ENCODE results near the gene FNIP2.
A peak's percentile ranks its signal among the peaks of the same experiment; 100 is the strongest.

The FNIP2 gene

DNA sequence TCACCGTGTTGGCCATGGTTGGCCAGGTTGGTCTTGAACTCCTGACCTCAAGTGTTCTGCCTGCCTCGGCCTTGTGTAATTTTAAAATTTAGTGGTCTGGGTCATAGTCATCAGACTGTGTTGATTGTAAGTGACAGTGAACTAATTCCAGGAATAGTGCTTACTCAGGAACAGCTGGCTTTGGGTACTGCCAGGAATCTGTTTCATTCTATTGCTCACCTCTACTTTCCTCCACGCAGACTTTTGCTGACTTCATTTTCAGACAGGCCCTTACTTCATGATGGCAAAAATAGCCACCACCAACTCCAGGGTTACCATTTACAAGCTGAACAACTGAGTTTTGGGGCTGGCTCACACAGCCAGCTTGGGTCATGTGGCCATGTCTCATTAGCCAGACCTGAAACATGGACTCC, 54.6 kb downstream of the FNIP2 start:
- no peak overlapping the region for H3K4me2 ChIP-seq (ENCODE audit: low read length)
- no peak overlapping the region for H2AK5ac ChIP-seq (ENCODE audit: low read length)
- H2BK120ac ChIP-seq (ENCODE audit: low read depth, low read length) = no peak overlapping the region
- H4K8ac ChIP-seq (ENCODE audit: low read depth, low read length) = no peak overlapping the region
- no peaks in the 10 kb centered on the region for H3K36me3 ChIP-seq (ENCODE audit: control insufficient read depth, insufficient read depth, low read length)
- H3K79me2 ChIP-seq (ENCODE audit: control insufficient read depth, insufficient read depth, low read length) = no peaks in the 10 kb centered on the region
- H3K56ac ChIP-seq (ENCODE audit: low read length) = no peak overlapping the region
- H3K27me3 ChIP-seq (ENCODE audit: insufficient read depth, low read length, poor library complexity) = no peaks in the 10 kb centered on the region
- H3K27ac ChIP-seq (ENCODE audit: low read depth, low read length) = no peak overlapping the region
- WGBS (ENCODE audit: extremely low coverage, insufficient coverage, low lambda C conversion rate) = no CpG with 5 or more reads among the region's 3 CpGs
- no peak overlapping the region for H2BK15ac ChIP-seq (replicated peaks; ENCODE audit: low read depth)
- H3K4ac ChIP-seq (ENCODE audit: low read depth, low read length) = no peak overlapping the region
- H4K5ac ChIP-seq (ENCODE audit: low read length) = no peak overlapping the region
- H2BK5ac ChIP-seq (ENCODE audit: low read length) = no peak overlapping the region
- H3K4me3 ChIP-seq (ENCODE audit: low read length) = no peak overlapping the region
- H3K9ac ChIP-seq (ENCODE audit: low read length) = no peak overlapping the region
- no peak overlapping the region for H3K18ac ChIP-seq (ENCODE audit: low read length)
- H3K79me1 ChIP-seq (ENCODE audit: low read length) = no peaks in the 10 kb centered on the region
- DNase-seq = no peak
- H3K4me1 ChIP-seq (ENCODE audit: control insufficient read depth, low read depth, low read length) = peaks cover 23% of the 10 kb centered on the region
- no peak overlapping the region for H3K23ac ChIP-seq (ENCODE audit: low read length)

DNA sequence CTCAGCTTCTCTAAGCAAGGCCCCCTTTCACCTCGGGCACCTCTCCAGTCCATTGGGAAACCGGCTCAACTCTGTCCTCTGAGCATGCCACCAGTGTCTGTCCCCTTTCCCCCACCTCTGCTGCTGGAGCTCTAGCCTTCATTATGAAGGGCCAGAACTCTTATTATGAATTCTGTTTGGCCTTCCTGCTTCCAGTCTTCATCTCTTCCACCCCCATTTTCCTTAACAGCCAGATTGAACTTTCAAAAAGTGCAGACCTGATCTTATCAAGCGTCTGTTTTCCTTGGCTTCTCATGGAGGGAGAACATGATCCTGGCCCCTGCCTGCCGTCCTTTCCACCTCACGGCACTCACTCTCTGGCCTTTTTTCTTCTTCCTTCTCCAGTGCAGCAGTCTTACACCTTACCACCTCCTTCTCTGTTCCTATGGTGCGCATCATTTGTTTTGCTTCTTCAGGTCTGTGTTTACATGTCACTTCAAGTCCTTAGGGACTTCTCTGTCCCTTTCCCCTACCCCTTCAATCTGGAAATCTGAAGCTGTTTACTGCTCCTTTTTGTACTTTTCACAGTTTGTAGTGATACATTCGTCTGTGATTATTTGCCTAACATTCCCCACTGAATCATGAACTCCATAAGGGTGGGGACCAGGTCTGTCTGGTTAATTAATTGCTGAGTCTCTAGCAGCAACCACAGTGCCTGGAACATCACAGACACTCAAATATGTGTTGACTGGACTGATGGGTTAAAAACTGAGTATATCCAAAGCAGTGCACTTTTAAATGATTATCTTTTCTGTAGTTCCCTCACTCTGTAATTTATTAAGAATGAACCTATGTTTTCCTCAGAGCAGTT, 55.8 kb downstream of the FNIP2 start:
- H2BK15ac ChIP-seq (replicated peaks; ENCODE audit: low read depth) = no peak overlapping the region
- no peak overlapping the region for H3K4me3 ChIP-seq (ENCODE audit: low read length)
- H3K4ac ChIP-seq (ENCODE audit: low read depth, low read length) = no peak overlapping the region
- H3K4me1 ChIP-seq (ENCODE audit: control insufficient read depth, low read depth, low read length) = peaks cover 23% of the 10 kb centered on the region
- H4K8ac ChIP-seq (ENCODE audit: low read depth, low read length) = no peak overlapping the region
- no peak overlapping the region for H3K4me2 ChIP-seq (ENCODE audit: low read length)
- no peak overlapping the region for H2AK5ac ChIP-seq (ENCODE audit: low read length)
- H3K27me3 ChIP-seq (ENCODE audit: insufficient read depth, low read length, poor library complexity) = no peaks in the 10 kb centered on the region
- no peak overlapping the region for H3K23ac ChIP-seq (ENCODE audit: low read length)
- H3K79me2 ChIP-seq (ENCODE audit: control insufficient read depth, insufficient read depth, low read length) = no peaks in the 10 kb centered on the region
- no peak overlapping the region for H4K5ac ChIP-seq (ENCODE audit: low read length)
- H3K9ac ChIP-seq (ENCODE audit: low read length) = no peak overlapping the region
- no CpG with 5 or more reads among the region's 7 CpGs for whole genome bisulfite sequencing (ENCODE audit: extremely low coverage, insufficient coverage, low lambda C conversion rate)
- H2BK5ac ChIP-seq (ENCODE audit: low read length) = no peak overlapping the region
- no peaks in the 10 kb centered on the region for H3K36me3 ChIP-seq (ENCODE audit: control insufficient read depth, insufficient read depth, low read length)
- peak; percentile 60 for DNase-seq
- no peaks in the 10 kb centered on the region for H3K79me1 ChIP-seq (ENCODE audit: low read length)
- H3K18ac ChIP-seq (ENCODE audit: low read length) = no peak overlapping the region
- H3K56ac ChIP-seq (ENCODE audit: low read length) = peak overlapping the region; percentile 43
- no peak overlapping the region for H2BK120ac ChIP-seq (ENCODE audit: low read depth, low read length)
- no peak overlapping the region for H3K27ac ChIP-seq (ENCODE audit: low read depth, low read length)

DNA sequence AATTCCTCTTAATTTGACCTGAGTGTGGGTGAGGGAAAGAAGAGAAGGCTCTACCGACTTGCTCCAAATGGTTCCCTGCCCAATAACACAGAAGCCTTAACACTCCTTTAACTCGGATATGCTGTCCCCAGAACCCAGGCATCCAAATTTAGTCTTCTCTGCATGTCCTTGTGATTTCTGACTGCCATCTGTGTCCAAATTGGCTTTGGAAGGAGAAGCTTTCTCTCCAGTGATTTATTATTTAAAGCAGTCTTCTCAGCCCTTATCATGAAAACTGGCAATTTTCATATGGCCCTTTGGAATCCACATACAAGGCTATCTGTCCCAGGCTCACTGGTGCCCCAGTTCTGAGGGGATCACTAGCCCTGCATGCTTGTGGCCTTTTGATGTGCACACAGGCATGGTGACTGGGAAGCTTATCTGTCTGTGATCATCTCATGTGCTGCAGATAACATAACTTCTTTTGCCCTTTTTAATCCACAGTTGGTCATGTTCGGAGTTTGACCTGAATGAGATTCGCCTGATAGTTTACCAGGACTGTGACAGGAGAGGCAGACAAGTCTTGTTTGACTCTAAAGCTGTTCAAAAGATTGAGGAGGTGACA, 56.7 kb downstream of the FNIP2 start:
- Histone ChIP-seq H3K56ac (ENCODE audit: low read length) (peak overlapping the region; percentile 35), H4K5ac (ENCODE audit: low read length) (no peak overlapping the region), H3K18ac (ENCODE audit: low read length) (no peak overlapping the region), H2BK120ac (ENCODE audit: low read depth, low read length) (no peak overlapping the region), H3K27ac (ENCODE audit: low read depth, low read length) (no peak overlapping the region), H2AK5ac (ENCODE audit: low read length) (peak overlapping the region; percentile 16), H3K23ac (ENCODE audit: low read length) (no peak overlapping the region), H3K27me3 (ENCODE audit: insufficient read depth, low read length, poor library complexity) (no peaks in the 10 kb centered on the region), H3K36me3 (ENCODE audit: control insufficient read depth, insufficient read depth, low read length) (no peaks in the 10 kb centered on the region), H3K4me2 (ENCODE audit: low read length) (no peak overlapping the region), H3K79me1 (ENCODE audit: low read length) (no peaks in the 10 kb centered on the region), H3K4ac (ENCODE audit: low read depth, low read length) (no peak overlapping the region), H4K8ac (ENCODE audit: low read depth, low read length) (no peak overlapping the region), H3K9ac (ENCODE audit: low read length) (no peak overlapping the region), H3K4me1 (ENCODE audit: control insufficient read depth, low read depth, low read length) (peaks cover 23% of the 10 kb centered on the region), H3K4me3 (ENCODE audit: low read length) (no peak overlapping the region), H2BK15ac (replicated peaks; ENCODE audit: low read depth) (no peak overlapping the region), H3K79me2 (ENCODE audit: control insufficient read depth, insufficient read depth, low read length) (no peaks in the 10 kb centered on the region), H2BK5ac (ENCODE audit: low read length) (peak overlapping the region; percentile 15)
- no CpG with 5 or more reads among the region's 4 CpGs for WGBS (ENCODE audit: extremely low coverage, insufficient coverage, low lambda C conversion rate)
- peak; percentile 71 for DNase-seq

DNA sequence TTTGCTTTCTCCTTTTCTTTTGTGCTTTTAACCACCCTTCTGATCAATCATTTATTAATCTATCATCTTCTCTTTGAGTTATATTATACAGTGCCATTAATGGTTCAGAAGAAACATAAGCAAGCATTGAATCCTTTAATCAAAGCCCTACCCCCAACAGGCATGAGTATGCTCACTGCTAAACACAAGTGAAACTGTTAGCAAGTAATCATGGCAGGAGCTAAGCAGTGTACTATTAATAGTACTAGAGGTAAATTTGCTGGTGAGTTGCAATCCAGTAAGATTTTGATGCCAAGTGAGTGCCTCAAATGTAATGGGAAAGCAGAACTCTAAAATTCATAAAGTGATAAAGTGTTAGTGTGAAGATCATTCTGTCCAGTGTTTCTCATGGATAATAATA, 57.2 kb downstream of the FNIP2 start:
- Histone ChIP-seq H3K4me1 (ENCODE audit: control insufficient read depth, low read depth, low read length) (peaks cover 23% of the 10 kb centered on the region), H3K56ac (ENCODE audit: low read length) (no peak overlapping the region), H4K8ac (ENCODE audit: low read depth, low read length) (no peak overlapping the region), H2BK120ac (ENCODE audit: low read depth, low read length) (no peak overlapping the region), H3K4ac (ENCODE audit: low read depth, low read length) (no peak overlapping the region), H4K5ac (ENCODE audit: low read length) (no peak overlapping the region), H2BK5ac (ENCODE audit: low read length) (no peak overlapping the region), H2BK15ac (replicated peaks; ENCODE audit: low read depth) (no peak overlapping the region), H3K27ac (ENCODE audit: low read depth, low read length) (no peak overlapping the region), H3K27me3 (ENCODE audit: insufficient read depth, low read length, poor library complexity) (no peaks in the 10 kb centered on the region), H3K9ac (ENCODE audit: low read length) (no peak overlapping the region), H3K4me2 (ENCODE audit: low read length) (no peak overlapping the region), H3K79me2 (ENCODE audit: control insufficient read depth, insufficient read depth, low read length) (no peaks in the 10 kb centered on the region), H2AK5ac (ENCODE audit: low read length) (no peak overlapping the region), H3K4me3 (ENCODE audit: low read length) (no peak overlapping the region), H3K18ac (ENCODE audit: low read length) (no peak overlapping the region), H3K79me1 (ENCODE audit: low read length) (no peaks in the 10 kb centered on the region), H3K23ac (ENCODE audit: low read length) (no peak overlapping the region), H3K36me3 (ENCODE audit: control insufficient read depth, insufficient read depth, low read length) (no peaks in the 10 kb centered on the region)
- DNase-seq = no peak

DNA sequence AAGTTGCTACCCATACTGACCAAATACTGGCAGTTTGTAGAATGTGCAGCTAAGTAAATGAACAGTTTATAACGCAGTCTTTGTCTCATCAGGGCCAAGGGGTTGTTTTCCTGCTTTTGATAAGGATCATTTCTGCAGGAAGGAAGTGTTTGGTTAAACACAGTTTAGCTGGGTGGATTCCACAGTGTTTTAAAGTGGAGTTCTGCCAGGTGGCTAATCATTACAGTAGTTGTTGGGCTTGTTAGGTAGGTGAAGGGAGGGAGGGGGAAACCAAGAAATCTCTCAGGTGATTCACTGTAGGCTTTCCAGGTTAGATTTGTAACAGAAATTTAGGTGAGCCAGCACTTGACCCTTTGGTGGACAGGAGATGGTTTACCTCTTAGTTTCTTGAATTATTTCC, 58.1 kb downstream of the FNIP2 start:
- H3K79me1 ChIP-seq (ENCODE audit: low read length) = no peaks in the 10 kb centered on the region
- peaks cover 23% of the 10 kb centered on the region for H3K4me1 ChIP-seq (ENCODE audit: control insufficient read depth, low read depth, low read length)
- no peak overlapping the region for H3K56ac ChIP-seq (ENCODE audit: low read length)
- H3K9ac ChIP-seq (ENCODE audit: low read length) = no peak overlapping the region
- WGBS (ENCODE audit: extremely low coverage, insufficient coverage, low lambda C conversion rate) = no CpG with 5 or more reads among the region's 1 CpG
- H3K36me3 ChIP-seq (ENCODE audit: control insufficient read depth, insufficient read depth, low read length) = no peaks in the 10 kb centered on the region
- H2AK5ac ChIP-seq (ENCODE audit: low read length) = no peak overlapping the region
- no peak overlapping the region for H3K27ac ChIP-seq (ENCODE audit: low read depth, low read length)
- H3K79me2 ChIP-seq (ENCODE audit: control insufficient read depth, insufficient read depth, low read length) = no peaks in the 10 kb centered on the region
- no peak overlapping the region for H4K8ac ChIP-seq (ENCODE audit: low read depth, low read length)
- no peak overlapping the region for H3K4me2 ChIP-seq (ENCODE audit: low read length)
- H3K18ac ChIP-seq (ENCODE audit: low read length) = no peak overlapping the region
- H2BK5ac ChIP-seq (ENCODE audit: low read length) = no peak overlapping the region
- DNase-seq = no peak
- H2BK120ac ChIP-seq (ENCODE audit: low read depth, low read length) = no peak overlapping the region
- H3K27me3 ChIP-seq (ENCODE audit: insufficient read depth, low read length, poor library complexity) = no peaks in the 10 kb centered on the region
- H3K4me3 ChIP-seq (ENCODE audit: low read length) = no peak overlapping the region
- no peak overlapping the region for H3K4ac ChIP-seq (ENCODE audit: low read depth, low read length)
- no peak overlapping the region for H3K23ac ChIP-seq (ENCODE audit: low read length)
- no peak overlapping the region for H2BK15ac ChIP-seq (replicated peaks; ENCODE audit: low read depth)
- H4K5ac ChIP-seq (ENCODE audit: low read length) = no peak overlapping the region
